Duodenal mucosa (tissue), 2 donors: ENCODE measurements around the gene EPB41L5.
"Not testable (repeated sequence)": the region's sequence is repeated elsewhere in the genome, so short reads cannot be mapped to it uniquely, and the experiment has no call there.

ENCODE experiments used
- H3K27ac ChIP-seq: one replicate; pipeline ENCODE4 v1.7.0; 2013; ENCODE audit warnings: low read depth, low read length
- H3K27me3 ChIP-seq, 2 donors: one replicate each; pipeline ENCODE4 v1.7.0; 2013; ENCODE audit warnings: low read length in 2 of 2, control low read depth in 1 of 2; ENCODE audit not compliant: insufficient read depth in 2 of 2, control insufficient read depth in 1 of 2
- H3K36me3 ChIP-seq, 2 donors: one replicate each; pipeline ENCODE4 v1.7.0; 2013; ENCODE audit warnings: low read length in 2 of 2, control low read depth in 1 of 2; ENCODE audit not compliant: insufficient read depth in 2 of 2, control insufficient read depth in 1 of 2
- H3K4me1 ChIP-seq, 2 donors: one replicate each; pipeline ENCODE4 v1.7.0; 2013; ENCODE audit warnings: low read length in 2 of 2, control low read depth in 1 of 2; ENCODE audit not compliant: insufficient read depth in 2 of 2, control insufficient read depth in 1 of 2
- H3K4me3 ChIP-seq, 2 donors: one replicate each; pipeline ENCODE4 v1.7.0; 2013; ENCODE audit warnings: low read length in 2 of 2, low read depth in 1 of 2
- H3K9ac ChIP-seq, 2 donors: one replicate each; pipeline ENCODE4 v1.7.0; 2013; ENCODE audit warnings: low read length in 2 of 2, low read depth in 1 of 2
- H3K9me3 ChIP-seq, 2 donors: one replicate each; pipeline ENCODE4 v1.7.0; 2013; ENCODE audit warnings: low read length in 2 of 2, control low read depth in 1 of 2; ENCODE audit not compliant: control insufficient read depth in 1 of 2

EPB41L5 gene

GRCh38 chr2:120012771-120013596 lies at the start of gene EPB41L5:
Gene EPB41L5 (plus strand): TSS chr2:120013077. CDS start chr2:120019085, 6,008 bp downstream.
- Histone ChIP-seq H3K36me3 (no peaks in the 10 kb centered on the region), H3K4me1 (peaks cover 4 to 6% of the 10 kb centered on the region in 2 donors), H3K9me3 (no peaks in the 10 kb centered on the region)

DNA sequence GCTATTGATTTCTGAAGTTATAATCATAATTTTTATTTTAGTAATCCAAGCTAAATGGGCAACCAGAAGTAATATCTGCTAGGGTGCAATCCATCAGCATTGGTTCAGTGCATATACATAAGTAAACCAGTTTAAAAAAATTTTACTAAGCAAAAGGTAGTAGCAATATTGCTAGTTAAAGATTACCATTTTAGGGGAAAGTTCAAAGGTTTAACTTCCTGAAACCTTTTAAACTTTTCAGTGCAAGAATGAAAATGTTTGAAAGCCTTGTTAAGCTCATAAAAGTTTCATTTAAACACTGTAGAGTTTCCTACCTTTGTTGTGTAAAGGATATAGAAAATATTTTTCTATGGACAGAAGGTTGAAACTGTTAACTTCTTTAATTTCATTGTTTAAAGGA lies 31.0 kb upstream of the EPB41L5 start:
- H3K4me3 ChIP-seq = peak overlapping the region in 1 of 2 donors; percentile 1
- H3K9me3 ChIP-seq = no peaks in the 10 kb centered on the region
- H3K36me3 ChIP-seq = peaks cover 0 to 4% of the 10 kb centered on the region in 2 donors
- H3K27ac ChIP-seq = no peak overlapping the region
- peaks cover 6 to 7% of the 10 kb centered on the region in 2 donors for H3K4me1 ChIP-seq
- no peak overlapping the region for H3K9ac ChIP-seq
- no peaks in the 10 kb centered on the region for H3K27me3 ChIP-seq

More at GRCh38 chr2:120012771-120013596, at the start of gene EPB41L5:
- Histone ChIP-seq H3K27ac (peak within 1 kb of the TSS; percentile 93), H3K27me3 (no peaks in the 10 kb centered on the region), H3K4me3 (peak within 1 kb of the TSS; percentile 84 to 86), H3K9ac (peak within 1 kb of the TSS; percentile 72 to 78)

DNA sequence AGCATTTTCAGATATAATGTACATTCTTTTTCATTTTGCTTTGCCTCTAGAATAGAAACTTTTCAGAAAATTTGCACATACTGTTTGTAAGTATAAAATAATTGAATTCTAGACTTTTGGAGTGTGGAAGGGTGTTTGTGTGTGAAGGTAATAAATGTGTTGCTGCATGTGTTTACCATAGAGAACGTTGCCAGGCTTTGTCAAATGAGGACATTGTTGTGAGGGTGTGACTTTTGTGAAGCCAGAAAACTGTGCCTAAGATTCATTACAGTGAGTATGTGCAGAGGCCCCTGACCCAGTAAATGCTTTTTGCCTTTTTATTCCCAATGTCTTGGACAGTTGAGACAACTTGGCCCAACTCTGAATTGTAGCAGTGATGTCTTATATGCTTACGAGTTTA lies 30.4 kb upstream of the EPB41L5 start:
- Histone ChIP-seq H3K27ac (no peak overlapping the region), H3K4me3 (no peak overlapping the region), H3K36me3 (peaks cover 0 to 4% of the 10 kb centered on the region in 2 donors), H3K27me3 (no peaks in the 10 kb centered on the region), H3K9me3 (no peaks in the 10 kb centered on the region), H3K4me1 (peaks cover 6 to 7% of the 10 kb centered on the region in 2 donors), H3K9ac (no peak overlapping the region)

- no peak overlapping the region for H3K27ac ChIP-seq
- H3K4me3 ChIP-seq = no peak overlapping the region
- no peaks in the 10 kb centered on the region for H3K27me3 ChIP-seq
- no peaks in the 10 kb centered on the region for H3K9me3 ChIP-seq
- no peak overlapping the region for H3K9ac ChIP-seq
- H3K36me3 ChIP-seq = peaks cover 0 to under 1% of the 10 kb centered on the region in 2 donors
- peaks cover 6 to 7% of the 10 kb centered on the region in 2 donors for H3K4me1 ChIP-seq
Observed at GRCh38 chr2:119983108-119983507, 29.8 kb upstream of the EPB41L5 start.

DNA sequence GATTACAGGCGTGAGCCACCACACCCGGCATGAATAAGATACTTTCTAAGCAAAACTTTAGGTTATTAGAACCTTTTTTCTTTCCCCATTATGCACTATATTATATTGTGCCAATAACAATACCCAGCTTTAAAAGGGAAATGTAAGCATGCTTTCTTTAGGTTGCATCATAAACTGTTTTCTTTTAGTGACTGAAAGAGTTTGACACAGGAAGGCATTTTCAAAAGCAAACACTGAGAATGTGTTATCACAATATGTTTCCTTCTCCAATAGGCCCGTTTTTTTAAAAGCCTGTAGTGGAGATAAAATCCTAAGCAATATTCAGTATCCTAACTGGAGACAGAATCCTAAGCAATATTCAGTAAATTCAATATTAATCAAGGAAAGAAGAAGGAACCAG lies 16.7 kb upstream of the EPB41L5 start:
- Histone ChIP-seq H3K4me1 (no peaks in the 10 kb centered on the region), H3K9me3 (no peaks in the 10 kb centered on the region), H3K4me3 (no peak overlapping the region), H3K27ac (no peak overlapping the region), H3K9ac (no peak overlapping the region), H3K27me3 (no peaks in the 10 kb centered on the region), H3K36me3 (no peaks in the 10 kb centered on the region)

GRCh38 chr2:119996896-119997891 lies 15.7 kb upstream of the EPB41L5 start:
- not testable (repeated sequence) for H3K4me1 ChIP-seq, H3K27me3 ChIP-seq, H3K9me3 ChIP-seq, H3K4me3 ChIP-seq, H3K9ac ChIP-seq, H3K27ac ChIP-seq, H3K36me3 ChIP-seq

GRCh38 chr2:120001471-120001870 lies 11.4 kb upstream of the EPB41L5 start:
- no peaks in the 10 kb centered on the region for H3K36me3 ChIP-seq
- no peaks in the 10 kb centered on the region for H3K27me3 ChIP-seq
- H3K9ac ChIP-seq = no peak overlapping the region
- no peak overlapping the region for H3K27ac ChIP-seq
- no peaks in the 10 kb centered on the region for H3K9me3 ChIP-seq
- no peaks in the 10 kb centered on the region for H3K4me1 ChIP-seq
- H3K4me3 ChIP-seq = no peak overlapping the region

GRCh38 chr2:120004254-120004653 lies 8.6 kb upstream of the EPB41L5 start:
- Histone ChIP-seq H3K9me3 (no peaks in the 10 kb centered on the region), H3K27me3 (no peaks in the 10 kb centered on the region), H3K27ac (no peak overlapping the region), H3K9ac (no peak overlapping the region), H3K4me3 (no peak overlapping the region), H3K4me1 (no peaks in the 10 kb centered on the region), H3K36me3 (no peaks in the 10 kb centered on the region)

DNA sequence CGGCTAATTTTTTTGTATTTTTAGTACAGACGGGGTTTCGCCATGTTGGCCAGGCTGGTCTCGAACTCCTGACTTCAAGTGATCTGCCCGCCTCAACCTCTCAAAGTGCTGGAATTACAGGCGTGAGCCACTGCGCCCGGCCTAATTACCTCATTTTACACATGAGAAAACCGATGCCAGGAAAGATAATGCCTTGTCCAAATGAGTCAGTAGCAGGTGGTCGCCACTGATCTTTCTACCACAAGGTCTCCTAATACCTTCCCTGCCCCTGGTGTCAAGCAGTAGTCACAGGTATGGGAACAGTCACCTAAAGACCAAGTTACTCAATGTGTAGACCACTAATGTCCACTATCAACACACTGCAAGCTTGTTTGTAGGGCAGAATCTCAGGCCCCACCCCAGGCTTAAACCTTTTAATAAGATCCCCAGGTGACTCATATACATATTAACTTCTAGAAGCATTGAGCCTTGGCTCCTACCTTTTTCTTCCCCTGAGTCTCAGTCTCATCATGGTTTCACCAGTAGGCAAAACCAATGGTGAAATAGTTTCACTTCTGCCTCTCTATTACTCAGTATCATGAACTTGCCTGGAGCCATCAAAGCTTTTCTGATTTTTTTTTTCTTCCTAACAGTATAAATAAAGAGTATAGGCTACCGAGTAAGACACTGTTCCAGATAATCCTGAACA lies 6.9 kb upstream of the EPB41L5 start:
- Histone ChIP-seq H3K4me1 (no peaks in the 10 kb centered on the region), H3K9ac (no peak overlapping the region), H3K27me3 (no peaks in the 10 kb centered on the region), H3K27ac (no peak overlapping the region), H3K9me3 (no peaks in the 10 kb centered on the region), H3K36me3 (no peaks in the 10 kb centered on the region), H3K4me3 (no peak overlapping the region)
